Breast epithelium (tissue), 4 donors: ENCODE results near the gene PSMF1. TPM values are rescaled to one million over a fixed set of nuclear protein-coding genes. Genes with fewer than 3 reads are reported as not detected.

ENCODE experiments used
- DNase-seq, 2 donors: peaks; one replicate each; pipeline ENCODE4 v3.0.0-alpha.2; 2019; ENCODE audit warnings: low spot score in 2 of 2
- H3K27ac ChIP-seq, 2 donors: fragments of 200-600 bp; sonication (generic) in 1 of 2; one replicate each; pipeline ENCODE4 v1.5.1; 2016 to 2019; ENCODE audit warnings: mild to moderate bottlenecking in 1 of 2
- H3K27me3 ChIP-seq, 2 donors: fragments of 200-600 bp; sonication (generic) in 1 of 2; one replicate each; pipeline versions ENCODE4 v1.5.1 to v1.6.0; 2017 to 2019; ENCODE audit warnings: control low read depth in 1 of 2, mild to moderate bottlenecking in 1 of 2
- H3K36me3 ChIP-seq: fragments of 200-600 bp; one replicate; pipeline ENCODE4 v1.5.1; 2019
- H3K4me1 ChIP-seq, 2 donors: fragments of 200-600 bp; sonication (generic); one replicate each; pipeline ENCODE4 v1.5.1; 2016 to 2019; ENCODE audit warnings: control low read depth in 1 of 2
- H3K4me3 ChIP-seq, 3 donors: fragments of 200-600 bp; sonication (generic); 1 replicate in 2 of 3; 2 replicates in 1 of 3; pipeline ENCODE4 v1.5.1; 2016 to 2019; ENCODE audit warnings: mild to moderate bottlenecking in 3 of 3, moderate library complexity in 2 of 3
- H3K9me3 ChIP-seq, 2 donors: fragments of 200-600 bp; sonication (generic) in 1 of 2; one replicate each; pipeline ENCODE4 v1.5.1; 2016 to 2019; ENCODE audit warnings: control low read depth in 1 of 2
- CTCF ChIP-seq, 3 donors: fragments of 450-650 bp; IDR thresholded peaks; one replicate each; pipeline ENCODE4 v1.5.1; 2016 to 2017; ENCODE audit warnings: antibody characterized with exemption in 3 of 3, mild to moderate bottlenecking in 3 of 3, moderate library complexity in 3 of 3
- POLR2A ChIP-seq: fragments of 450-650 bp; IDR thresholded peaks from one replicate; pipeline ENCODE4 v1.6.1; 2016; ENCODE audit warnings: antibody characterized with exemption, mild to moderate bottlenecking, moderate library complexity
- POLR2AphosphoS5 ChIP-seq, 3 donors: sonication (generic); formaldehyde crosslinking; IDR thresholded peaks; one replicate each; pipeline ENCODE4 v1.6.1; 2017; ENCODE audit warnings: antibody characterized with exemption in 3 of 3
- intact Hi-C: fragments of 100-400 bp; cut with DNase I; formaldehyde crosslinking; loops from one replicate; pipeline ENCODE4 v1.15.1; 2023; ENCODE audit warnings: low total_unique reads
- total RNA-seq, 3 donors: library from RNA; depleted of rRNA; stranded (reverse); fragments of >200 nt; gene quantifications; one replicate each; pipeline ENCODE4 v1.1.0, GENCODE V29; 2016

The PSMF1 gene
- 10 to 100 TPM; 71.7 to 98.4 (median 75.1) TPM for total RNA-seq

- intact Hi-C loops: no loop called here
- H3K27ac ChIP-seq: peak within 1 kb of the TSS; percentile 78 to 83
- peaks cover 10 to 35% of the 10 kb centered on the region in 2 donors for H3K4me1 ChIP-seq
- peak; percentile 71 to 80 (median 74) for TF ChIP-seq POLR2AphosphoS5 (IDR thresholded peaks at IDR 0.05)
- peak in 2 of 3 donors; percentile 7 to 33 for TF ChIP-seq CTCF (IDR thresholded peaks at IDR 0.05)
- no peak for TF ChIP-seq POLR2A
- peak within 1 kb of the TSS; percentile 89 to 94 (median 94) for H3K4me3 ChIP-seq
- no peaks in the 10 kb centered on the region for H3K27me3 ChIP-seq
- H3K36me3 ChIP-seq: no peaks in the 10 kb centered on the region
- H3K9me3 ChIP-seq: no peaks in the 10 kb centered on the region
- peak; percentile 91 to 94 for DNase-seq
Measured at GRCh38 chr20:1118336-1119127, at the start of gene PSMF1. Gene PSMF1 (plus strand): TSS chr20:1118602. CDS start chr20:1118774, 172 bp downstream.

- Histone ChIP-seq H3K9me3 (no peaks in the 10 kb centered on the region), H3K27ac (no peak overlapping the region), H3K27me3 (no peaks in the 10 kb centered on the region), H3K4me1 (no peaks in the 10 kb centered on the region), H3K4me3 (no peak overlapping the region), H3K36me3 (no peaks in the 10 kb centered on the region)
- DNase-seq: no peak
- intact Hi-C loops: no loop called here
- TF ChIP-seq CTCF (IDR thresholded peaks at IDR 0.05): no peak
- no peak for TF ChIP-seq POLR2A
- TF ChIP-seq POLR2AphosphoS5 (IDR thresholded peaks at IDR 0.05): no peak
Measured at GRCh38 chr20:1072258-1072657, 46.1 kb upstream of the PSMF1 start.

- TF ChIP-seq POLR2A (no peak), CTCF (IDR thresholded peaks at IDR 0.05) (no peak), POLR2AphosphoS5 (IDR thresholded peaks at IDR 0.05) (no peak)
- intact Hi-C loops: no loop called here
- Histone ChIP-seq H3K9me3 (no peaks in the 10 kb centered on the region), H3K36me3 (no peaks in the 10 kb centered on the region), H3K4me3 (no peak overlapping the region), H3K4me1 (no peaks in the 10 kb centered on the region), H3K27ac (no peak overlapping the region), H3K27me3 (no peaks in the 10 kb centered on the region)
- DNase-seq: no peak
Measured at GRCh38 chr20:1075616-1076015, 42.8 kb upstream of the PSMF1 start.

GRCh38 chr20:1081891-1082290 lies 36.5 kb upstream of the PSMF1 start:
- intact Hi-C loops: no loop called here

More at GRCh38 chr20:1081891-1082290, 36.5 kb upstream of the PSMF1 start:
- H3K4me1 ChIP-seq: no peaks in the 10 kb centered on the region
- TF ChIP-seq POLR2A (no peak), POLR2AphosphoS5 (IDR thresholded peaks at IDR 0.05) (no peak), CTCF (IDR thresholded peaks at IDR 0.05) (no peak)
- no peak overlapping the region for H3K4me3 ChIP-seq
- no peaks in the 10 kb centered on the region for H3K36me3 ChIP-seq
- H3K27ac ChIP-seq: no peak overlapping the region
- no peak for DNase-seq
- H3K9me3 ChIP-seq: peaks cover 0 to 8% of the 10 kb centered on the region in 2 donors
- H3K27me3 ChIP-seq: no peaks in the 10 kb centered on the region
